Sigmoid colon (tissue), 7 donors: ENCODE measurements around the gene FBXL13. TPM values are rescaled to one million over a fixed set of nuclear protein-coding genes. Genes with fewer than 3 reads are reported as not detected.
A peak's percentile ranks its signal among the peaks of the same experiment; 100 is the strongest.
"Not testable (repeated sequence)": the region's sequence is repeated elsewhere in the genome, so short reads cannot be mapped to it uniquely, and the experiment has no call there.

Source experiments
- DNase-seq: peaks from one replicate; pipeline ENCODE4 v3.0.0-alpha.2; 2019
- H3K27ac ChIP-seq, 4 donors: fragments of 200-600 bp; sonication (generic); one replicate each; pipeline ENCODE4 v1.5.1; 2016 to 2019; ENCODE audit warnings: mild to moderate bottlenecking in 1 of 4
- H3K27me3 ChIP-seq, 3 donors: fragments of 200-600 bp; sonication (generic); one replicate each; pipeline ENCODE4 v1.5.1; 2019; ENCODE audit warnings: mild to moderate bottlenecking in 1 of 3
- H3K36me3 ChIP-seq, 4 donors: fragments of 200-600 bp; sonication (generic); one replicate each; pipeline ENCODE4 v1.5.1; 2016 to 2019
- H3K4me1 ChIP-seq, 4 donors: fragments of 200-600 bp; sonication (generic); one replicate each; pipeline ENCODE4 v1.5.1; 2017 to 2019
- H3K4me3 ChIP-seq, 4 donors: fragments of 200-600 bp; sonication (generic); one replicate each; pipeline ENCODE4 v1.5.1; 2017 to 2019; ENCODE audit warnings: mild to moderate bottlenecking in 2 of 4, moderate library complexity in 1 of 4
- H3K9me3 ChIP-seq, 4 donors: fragments of 200-600 bp in 3 of 4; sonication (generic) in 3 of 4; one replicate each; pipeline versions ENCODE4 v1.5.1 to v1.6.1; 2013 to 2019
- WGBS, 2 donors: extraction: QIAGEN DNeasy Blood & Tissue Kit; methylation state at CpG; one replicate each; pipeline ENCODE4 v1.1.7; 2013; 5-methylcytosine and 5-hydroxymethylcytosine counted together
- intact Hi-C: fragments of 100-400 bp; cut with DNase I; formaldehyde crosslinking; loops from one replicate; pipeline ENCODE4 v1.15.1; 2023
- polyA plus RNA-seq, 3 donors: library from polyadenylated mRNA; stranded (reverse); fragments of 200-250 nt; gene quantifications; one replicate each; pipeline ENCODE4 v1.2.3, GENCODE V29; 2013
- small RNA-seq, 3 donors: library from RNA; depleted of rRNA; stranded (forward); fragments of <200 nt; gene quantifications; one replicate each; pipeline ENCODE3, GENCODE V24; 2016
- total RNA-seq, 4 donors: library from RNA; depleted of rRNA; stranded (reverse); fragments of >200 nt; gene quantifications; one replicate each; pipeline ENCODE4 v1.1.0, GENCODE V29; 2016
- donor health status: healthy with polysubstance abuse.
- donor health status: Bipolar disorder and iron deficiency.
- donor health status: healthy.

Gene FBXL13
- total and polyA plus RNA-seq, 7 donors: 0.38 to 3.3 (median 2.5) TPM; not detected in 2

DNA sequence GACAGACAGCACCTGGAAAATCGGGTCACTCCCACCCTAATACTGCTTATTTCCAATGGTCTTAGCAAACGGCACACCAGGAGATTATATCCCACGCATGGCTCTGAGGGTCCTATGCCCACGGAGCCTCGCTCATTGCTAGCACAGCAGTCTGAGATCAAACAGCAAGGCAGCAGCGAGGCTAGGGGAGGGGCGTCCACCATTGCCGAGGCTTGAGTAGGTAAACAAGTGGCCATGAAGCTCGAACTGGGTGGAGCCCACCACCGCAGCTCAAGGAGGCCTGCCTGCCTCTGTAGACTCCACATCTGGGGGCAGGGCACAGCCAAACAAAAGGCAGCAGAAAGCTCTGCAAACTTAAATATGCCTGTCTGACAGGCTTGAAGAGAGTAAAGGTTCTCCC, 293.7 kb downstream of the FBXL13 start:
- peaks cover 0 to 11% (median 4%) of the 10 kb centered on the region in 4 donors for H3K36me3 ChIP-seq
- intact Hi-C loops, H3K9me3 ChIP-seq, DNase-seq, H3K4me3 ChIP-seq, H3K27ac ChIP-seq, H3K4me1 ChIP-seq, H3K27me3 ChIP-seq: not testable (repeated sequence)
- 97% methylated on average over 10 of the region's 10 CpGs for WGBS, 2 donors

DNA sequence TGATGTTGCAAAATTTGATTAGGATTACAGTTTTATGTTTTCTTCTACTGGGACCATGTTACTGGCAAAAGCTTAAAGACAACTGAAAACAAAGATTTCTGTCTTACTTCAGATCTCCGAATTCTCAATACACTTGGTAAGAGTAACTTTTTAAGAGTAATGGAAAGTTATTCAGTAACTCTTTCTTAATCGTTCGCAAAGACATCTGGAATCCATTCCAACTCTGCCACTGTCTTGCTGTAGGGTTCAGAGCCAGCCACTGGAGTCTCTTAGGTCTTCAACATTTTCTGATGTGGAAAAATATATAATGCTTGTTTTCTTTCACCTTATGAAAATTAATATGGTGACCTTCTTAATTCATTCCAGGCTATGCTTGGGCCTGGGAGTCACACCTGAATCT, 295.9 kb downstream of the FBXL13 start:
- DNase-seq, intact Hi-C loops, H3K9me3 ChIP-seq, H3K4me1 ChIP-seq, H3K27me3 ChIP-seq, H3K4me3 ChIP-seq, H3K27ac ChIP-seq: not testable (repeated sequence)
- H3K36me3 ChIP-seq: peaks cover 0 to 11% (median 4%) of the 10 kb centered on the region in 4 donors
- 78 to 93% methylated on average over 3 of the region's 3 CpGs for WGBS, 2 donors

DNA sequence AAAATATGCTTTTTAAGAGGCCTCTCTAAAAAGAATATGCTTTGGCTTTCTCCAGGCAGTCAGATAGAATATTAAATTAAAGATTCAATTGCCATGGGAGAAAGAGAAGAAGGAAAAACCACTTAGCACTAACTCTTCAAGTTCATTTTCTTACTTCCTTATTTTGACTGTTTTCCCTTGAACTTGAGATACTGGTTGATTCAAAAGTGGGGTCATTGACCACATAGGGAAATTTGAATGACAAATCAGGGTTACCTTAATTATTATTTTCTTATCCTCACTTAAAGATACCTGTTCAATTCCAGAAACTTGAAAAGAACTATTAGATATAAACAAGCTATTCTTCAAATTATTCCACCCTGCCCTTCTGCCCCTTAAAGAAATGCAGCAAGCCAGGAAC, 298.4 kb downstream of the FBXL13 start:
- H3K36me3 ChIP-seq: peaks cover 0 to 11% (median 4%) of the 10 kb centered on the region in 4 donors
- DNase-seq, intact Hi-C loops, H3K4me3 ChIP-seq, H3K4me1 ChIP-seq, H3K27me3 ChIP-seq, H3K9me3 ChIP-seq, H3K27ac ChIP-seq: not testable (repeated sequence)

DNA sequence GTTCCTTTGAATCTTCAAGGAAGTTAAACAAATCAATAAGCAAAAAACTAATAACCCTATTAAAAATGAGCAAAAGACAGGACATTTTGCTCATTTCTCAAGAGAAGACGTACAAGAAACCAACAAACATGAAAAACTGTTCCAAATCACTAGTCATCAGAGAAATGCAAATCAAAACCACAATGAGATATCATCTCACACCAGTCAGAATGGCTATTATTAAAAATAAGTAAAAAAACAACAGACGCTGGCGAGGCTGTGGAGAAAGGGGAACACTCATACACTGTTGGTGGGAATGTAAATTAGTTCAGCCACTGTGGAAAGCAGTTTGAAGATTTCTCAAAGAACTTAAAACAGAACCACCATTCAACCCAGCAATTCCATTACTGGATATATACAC, 304.1 kb downstream of the FBXL13 start:
- 71 to 91% methylated on average over 3 of the region's 3 CpGs for WGBS, 2 donors
- H3K27me3 ChIP-seq, H3K4me3 ChIP-seq, H3K9me3 ChIP-seq, H3K36me3 ChIP-seq, DNase-seq, intact Hi-C loops, H3K4me1 ChIP-seq, H3K27ac ChIP-seq: not testable (repeated sequence)

DNA sequence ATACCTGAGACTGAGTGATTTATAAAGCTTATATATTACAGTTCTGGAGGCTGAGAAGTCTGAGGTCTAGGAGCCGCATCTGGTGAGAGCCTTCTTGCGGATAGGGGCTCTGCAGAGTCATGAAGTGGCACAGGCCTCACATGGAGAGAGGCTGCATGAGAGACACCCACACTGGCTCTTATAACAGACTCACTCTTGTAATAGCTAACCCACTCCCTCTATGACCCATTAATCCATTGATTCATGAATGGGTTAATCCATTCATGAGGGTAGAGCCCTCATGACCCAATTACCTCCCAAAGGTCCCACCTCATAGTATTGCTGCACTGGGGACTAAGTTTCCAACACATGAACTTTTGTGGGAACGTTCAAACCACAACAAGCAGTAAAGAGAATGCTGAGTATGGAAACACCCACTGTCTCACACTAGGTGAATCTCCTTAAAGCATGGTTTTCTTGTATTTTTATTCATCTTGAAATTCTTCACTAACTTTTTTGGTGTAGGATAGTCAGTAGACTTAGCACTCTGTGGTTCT, 304.9 kb downstream of the FBXL13 start:
- whole genome bisulfite sequencing, 2 donors: 86 to 99% methylated on average over 2 to 3 of the region's 3 CpGs
- H3K9me3 ChIP-seq, DNase-seq, intact Hi-C loops, H3K4me1 ChIP-seq, H3K4me3 ChIP-seq, H3K27ac ChIP-seq, H3K36me3 ChIP-seq, H3K27me3 ChIP-seq: not testable (repeated sequence)

DNA sequence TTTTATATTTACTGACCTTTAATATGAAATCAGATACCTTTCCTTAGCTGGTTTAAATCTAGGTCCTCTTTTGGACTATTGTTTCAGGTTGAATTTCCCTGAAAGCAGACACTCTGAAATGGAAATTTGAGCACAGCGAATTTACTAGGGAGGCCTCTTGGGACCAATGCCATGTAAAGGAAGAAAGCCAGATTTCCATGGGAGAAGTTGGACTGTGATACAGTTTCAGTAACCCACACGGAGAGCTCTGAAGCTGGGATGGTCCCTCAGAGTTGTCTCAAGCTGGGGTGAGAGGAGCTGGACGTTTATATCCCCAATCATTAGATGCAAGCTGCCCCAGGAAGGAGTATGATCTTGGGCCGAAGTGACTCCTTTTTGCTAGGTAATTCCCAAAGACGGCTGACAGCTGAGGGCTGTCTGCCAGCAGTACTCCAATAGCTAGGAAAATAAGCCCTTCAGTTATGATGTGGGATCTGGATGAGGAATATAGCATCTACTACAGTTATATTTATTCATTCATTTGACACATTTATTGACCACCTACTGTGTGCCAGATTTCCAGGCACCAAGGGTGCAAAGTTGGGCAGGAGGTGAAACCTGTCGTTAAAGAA, 311.2 kb downstream of the FBXL13 start:
- WGBS, 2 donors: 74 to 82% methylated on average over 6 of the region's 6 CpGs
- intact Hi-C loops: loop anchor here (5.0 kb wide), 1 partner anchor 299 kb away; no protein-coding TSS in a partner anchor
- peak overlapping the region; percentile 55 to 61 (median 60) for H3K27ac ChIP-seq
- H3K27me3 ChIP-seq, H3K4me1 ChIP-seq, H3K4me3 ChIP-seq, H3K9me3 ChIP-seq, DNase-seq, H3K36me3 ChIP-seq: not testable (repeated sequence)

Small RNA genes within 50 kb of the gene (small RNA-seq; reads per million reads assigned to genes)
- 0 reads per million in 3 donors for gene RNU6-1136P

Other genes starting within 250 kb of the FBXL13 start
- gene LRRC17, start 161.8 kb downstream of the FBXL13 start, total RNA-seq: 1 to 10 TPM in 3 of 4 donors, under 1 TPM in 1; 0.41 to 5.5 (median 1.8) TPM
- gene LRRC17, start 161.8 kb downstream of the FBXL13 start, polyA plus RNA-seq: under 1 TPM in 2 of 3 donors, not detected in 1; 0.58 to 0.69 TPM
- 10 to 100 TPM; 41.5 to 49.0 (median 46.5) TPM for gene ARMC10, start 344 bp upstream of the FBXL13 start, total RNA-seq
- 10 to 100 TPM; 13.9 to 25.8 (median 23.8) TPM for gene ARMC10, start 344 bp upstream of the FBXL13 start, polyA plus RNA-seq
- 10 to 100 TPM; 11.0 to 12.8 (median 11.8) TPM for gene NAPEPLD, start 74.3 kb upstream of the FBXL13 start, total RNA-seq
- 10 to 100 TPM; 12.1 to 26.8 (median 21.6) TPM for gene NAPEPLD, start 74.3 kb upstream of the FBXL13 start, polyA plus RNA-seq
- 10 to 100 TPM; 53.5 to 72.3 (median 60.5) TPM for gene PMPCB, start 222.6 kb upstream of the FBXL13 start, total RNA-seq
- 10 to 100 TPM; 59.4 to 67.3 (median 59.4) TPM for gene PMPCB, start 222.6 kb upstream of the FBXL13 start, polyA plus RNA-seq